HFF-Myc (cell line): ENCODE results near the gene DDRGK1.

Experiments used
- DNase-seq: peaks from one replicate; pipeline ENCODE4 v3.0.0-alpha.2; 2011; ENCODE audit warnings: low read depth; ENCODE audit errors: extremely low read depth
- H3K4me3 ChIP-seq: replicated peaks from 2 replicates; pipeline ENCODE4 v1.5.1; 2011; ENCODE audit warnings: low read depth, mild to moderate bottlenecking, control low read depth, low read length
- CTCF ChIP-seq: IDR thresholded peaks from 2 replicates; pipeline ENCODE4 v1.5.1; 2012; ENCODE audit warnings: mild to moderate bottlenecking, low read depth, low read length, control low read depth; ENCODE audit errors: missing control alignments

DDRGK1 gene

GRCh38 chr20:3203315-3204123 lies 963 bp downstream of the DDRGK1 start:
- H3K4me3 ChIP-seq, result peak overlapping the region; percentile 85
- DNase-seq, result no peak
- no peak for TF ChIP-seq CTCF

- no peak for TF ChIP-seq CTCF
- DNase-seq, result no peak
- H3K4me3 ChIP-seq, result peak overlapping the region; percentile 85
Measured at GRCh38 chr20:3202965-3203314, 1.5 kb downstream of the DDRGK1 start.

GRCh38 chr20:3199976-3200755 lies 4.3 kb downstream of the DDRGK1 start:
- no peak for DNase-seq
- no peak overlapping the region for H3K4me3 ChIP-seq
- TF ChIP-seq CTCF, result no peak

GRCh38 chr20:3199206-3199605 lies 5.3 kb downstream of the DDRGK1 start:
- H3K4me3 ChIP-seq, result no peak overlapping the region
- DNase-seq, result no peak
- no peak for TF ChIP-seq CTCF

- no peak overlapping the region for H3K4me3 ChIP-seq
- no peak for TF ChIP-seq CTCF
- DNase-seq, result no peak
Measured at GRCh38 chr20:3195590-3196237, 8.8 kb downstream of the DDRGK1 start.

- TF ChIP-seq CTCF, result no peak
- DNase-seq, result no peak
- no peak overlapping the region for H3K4me3 ChIP-seq
Measured at GRCh38 chr20:3194617-3195280, 9.7 kb downstream of the DDRGK1 start.
